ENCODE measurements around the gene AQP12B.

Gene AQP12B

DNA sequence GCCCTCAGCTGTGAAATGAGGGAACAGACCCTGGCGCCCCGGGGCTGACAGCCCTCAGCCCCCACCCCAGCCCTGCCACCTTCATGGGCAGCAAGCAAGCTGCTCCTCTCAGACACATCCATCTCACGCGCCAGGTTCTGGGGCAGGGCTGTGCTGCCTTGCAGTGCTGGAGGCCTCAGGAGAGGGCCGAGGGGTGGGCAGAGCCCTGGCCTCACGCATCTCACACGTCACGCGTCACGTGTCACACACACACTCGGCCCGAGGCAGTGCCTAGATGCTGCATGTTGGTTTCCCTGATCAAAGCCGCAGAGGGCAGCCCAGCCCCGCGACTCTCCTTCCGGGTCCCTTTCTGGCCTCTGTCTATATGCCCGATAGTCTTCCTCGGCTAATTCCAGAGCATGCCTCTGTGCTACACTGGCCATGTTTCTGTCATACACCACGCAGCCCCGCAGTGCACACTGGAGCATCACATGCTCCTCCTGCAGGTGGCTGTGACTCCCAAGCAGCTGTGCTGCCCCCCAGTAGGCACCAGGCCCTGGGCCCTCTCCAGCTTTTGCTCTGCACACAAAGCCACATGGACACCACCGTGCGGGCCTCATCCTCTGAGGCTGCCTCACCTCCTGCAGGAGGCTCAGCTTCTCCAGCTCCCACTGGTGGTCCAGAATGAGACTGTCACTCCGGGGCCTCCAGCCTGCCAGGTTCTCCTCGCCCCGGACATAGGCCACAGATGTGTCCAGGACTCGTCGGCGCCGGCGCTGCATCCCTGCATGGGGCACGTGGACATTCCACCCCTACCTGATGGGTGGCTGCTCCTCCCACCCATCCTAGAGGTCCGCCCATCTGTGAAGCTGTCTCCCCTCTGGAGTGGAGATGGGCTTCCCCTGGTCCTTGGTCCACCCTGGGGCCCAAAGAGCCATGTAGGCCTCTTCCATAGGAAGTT, 40.4 kb upstream of the AQP12B start:
- no peak for DNase-seq
- TF ChIP-seq POLR2A (IDR thresholded peaks at IDR 0.05; ENCODE audit: low read length) (no peak), GATA1 (IDR thresholded peaks at IDR 0.05; ENCODE audit: low read depth, low read length) (no peak)

DNA sequence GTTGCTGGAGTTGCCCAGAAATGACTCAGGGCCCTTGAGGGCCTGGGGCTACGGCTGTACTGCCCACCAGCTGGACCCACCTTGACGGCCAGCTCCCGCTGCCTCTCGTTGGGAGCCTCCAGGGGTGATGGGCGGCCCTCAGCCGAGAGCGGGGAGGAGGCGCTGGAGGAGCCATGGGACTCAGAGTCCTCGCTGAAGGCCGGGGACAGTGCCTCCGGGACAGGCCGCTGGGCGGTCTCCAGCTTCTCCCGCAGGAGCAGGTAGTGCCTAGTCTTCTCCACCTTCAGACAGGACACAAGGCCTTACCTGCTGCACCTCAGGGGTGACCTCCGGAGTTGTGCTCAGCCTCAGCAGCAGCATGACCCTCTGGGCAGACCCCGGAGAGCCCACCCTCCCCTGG, 39.7 kb upstream of the AQP12B start:
- DNase-seq: no peak
- TF ChIP-seq POLR2A (IDR thresholded peaks at IDR 0.05; ENCODE audit: low read length): no peak
- TF ChIP-seq GATA1 (IDR thresholded peaks at IDR 0.05; ENCODE audit: low read depth, low read length): no peak

DNA sequence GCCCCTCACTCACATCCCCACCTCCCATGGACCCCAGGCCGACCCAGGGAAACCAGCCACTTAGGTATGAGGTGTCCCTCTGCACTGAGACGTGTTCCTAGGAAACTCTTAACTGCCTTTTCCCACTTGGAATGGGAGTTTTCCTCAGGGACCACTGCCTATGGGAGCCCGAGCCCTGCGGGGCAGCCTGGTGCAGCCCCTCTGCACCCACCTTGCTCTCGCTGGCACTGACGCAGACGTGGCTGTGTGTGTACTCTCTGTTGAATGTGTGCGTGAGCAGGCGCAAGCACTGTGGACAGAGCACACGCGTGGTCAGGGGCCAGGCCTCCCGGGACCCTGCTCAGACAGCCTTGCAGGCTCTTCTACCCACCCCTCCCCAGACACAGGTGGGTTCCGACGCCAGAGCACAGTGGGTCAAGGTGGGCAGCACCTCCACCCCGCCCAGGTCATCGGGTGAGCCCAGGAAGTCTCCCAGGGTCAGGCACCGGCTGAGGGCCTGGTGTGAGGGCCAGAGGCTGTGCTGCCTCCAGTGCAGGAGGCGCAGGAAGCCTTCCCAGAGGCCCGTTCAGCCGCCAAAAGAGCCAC, 39.0 kb upstream of the AQP12B start:
- DNase-seq: no peak
- no peak for TF ChIP-seq GATA1 (IDR thresholded peaks at IDR 0.05; ENCODE audit: low read depth, low read length)
- TF ChIP-seq POLR2A (IDR thresholded peaks at IDR 0.05; ENCODE audit: low read length): no peak

DNA sequence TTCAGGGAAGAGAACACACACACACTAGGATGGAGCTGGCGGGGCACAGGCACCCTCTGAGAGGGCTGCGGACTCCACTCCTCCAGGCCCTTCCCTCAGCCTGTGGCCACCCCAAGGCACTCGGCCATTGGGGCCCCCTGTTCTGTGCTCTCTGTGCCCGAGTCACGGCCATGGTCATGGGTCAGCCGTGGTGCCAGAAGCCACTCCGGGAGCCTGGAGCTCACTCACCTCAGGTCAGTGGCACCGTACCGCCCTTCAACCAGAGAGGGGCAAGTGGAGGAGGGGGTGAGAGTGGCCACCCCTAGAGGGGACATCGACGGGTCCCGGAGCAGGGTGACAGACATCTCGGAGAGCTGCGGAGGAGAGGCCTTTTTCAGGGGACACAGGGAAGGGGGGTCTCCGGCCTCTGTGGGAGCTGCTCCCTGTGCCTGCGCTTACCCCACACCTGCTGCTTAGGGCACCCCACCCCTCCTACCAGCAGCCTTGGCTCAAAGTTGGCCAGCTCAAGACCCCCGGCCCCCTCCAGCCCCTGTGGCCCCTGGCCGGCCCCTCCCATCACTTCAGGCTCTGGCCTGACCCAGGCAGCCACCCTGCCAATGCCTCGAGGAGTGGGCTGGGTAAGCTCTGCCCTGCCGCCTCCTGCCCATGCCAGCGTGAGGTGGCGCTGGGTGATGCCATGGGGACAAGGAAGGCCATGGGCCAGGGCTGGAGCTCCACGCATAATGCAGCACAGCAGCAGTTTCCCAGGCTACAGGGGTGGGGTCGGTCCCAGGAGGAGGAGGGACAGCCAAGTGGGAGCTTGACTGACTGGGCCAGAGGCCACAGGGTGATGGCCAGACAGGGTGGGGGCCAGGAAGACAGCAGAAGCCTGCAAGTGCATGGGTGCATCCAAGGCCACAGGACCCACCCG, 38.3 kb upstream of the AQP12B start:
- TF ChIP-seq GATA1 (IDR thresholded peaks at IDR 0.05; ENCODE audit: low read depth, low read length) (no peak), POLR2A (IDR thresholded peaks at IDR 0.05; ENCODE audit: low read length) (no peak)
- no peak for DNase-seq

DNA sequence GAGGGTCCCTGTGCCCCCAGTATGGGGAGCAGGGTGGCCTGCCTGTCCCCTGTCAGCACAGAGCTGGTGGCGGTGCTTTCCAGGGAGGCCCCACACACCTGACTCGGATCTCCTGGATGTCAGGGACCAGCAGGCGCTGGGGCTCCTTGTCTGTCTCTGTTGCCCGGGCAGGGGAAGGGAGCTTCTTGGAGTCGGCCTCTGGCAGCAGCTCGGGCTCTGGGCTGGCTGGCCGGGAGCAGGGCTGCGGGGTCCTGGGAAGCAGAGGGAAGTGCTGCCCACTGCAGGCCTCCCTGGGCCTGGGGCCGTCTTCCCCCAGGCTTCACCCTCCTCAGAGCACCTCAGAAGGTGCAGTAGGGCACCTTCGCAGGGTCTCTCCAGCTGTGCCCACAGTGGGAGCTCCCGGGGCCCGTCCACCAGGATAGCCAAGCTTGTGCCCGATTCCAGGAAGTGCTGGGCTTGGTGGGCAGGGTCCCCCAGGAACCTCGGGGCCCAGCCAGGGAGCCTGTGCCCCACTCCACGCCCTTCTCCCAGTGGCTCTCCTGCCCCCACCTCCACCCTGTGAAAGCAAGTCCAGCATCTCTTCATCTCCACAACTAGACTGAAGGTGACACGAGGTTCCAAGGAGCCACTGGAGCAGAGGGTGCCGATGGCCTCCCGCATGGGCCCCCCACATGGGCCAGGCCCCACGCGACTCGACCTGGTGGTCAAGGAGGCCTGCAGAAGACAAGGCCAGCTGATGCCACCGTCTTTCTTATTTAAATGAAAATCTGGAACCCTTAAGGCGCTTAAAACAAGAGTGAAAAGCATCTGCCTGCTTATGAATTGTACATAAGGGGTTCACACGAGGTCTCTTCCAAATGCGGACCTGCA, 37.2 kb upstream of the AQP12B start:
- DNase-seq: no peak
- no peak for TF ChIP-seq POLR2A (IDR thresholded peaks at IDR 0.05; ENCODE audit: low read length)
- no peak for TF ChIP-seq GATA1 (IDR thresholded peaks at IDR 0.05; ENCODE audit: low read depth, low read length)

DNA sequence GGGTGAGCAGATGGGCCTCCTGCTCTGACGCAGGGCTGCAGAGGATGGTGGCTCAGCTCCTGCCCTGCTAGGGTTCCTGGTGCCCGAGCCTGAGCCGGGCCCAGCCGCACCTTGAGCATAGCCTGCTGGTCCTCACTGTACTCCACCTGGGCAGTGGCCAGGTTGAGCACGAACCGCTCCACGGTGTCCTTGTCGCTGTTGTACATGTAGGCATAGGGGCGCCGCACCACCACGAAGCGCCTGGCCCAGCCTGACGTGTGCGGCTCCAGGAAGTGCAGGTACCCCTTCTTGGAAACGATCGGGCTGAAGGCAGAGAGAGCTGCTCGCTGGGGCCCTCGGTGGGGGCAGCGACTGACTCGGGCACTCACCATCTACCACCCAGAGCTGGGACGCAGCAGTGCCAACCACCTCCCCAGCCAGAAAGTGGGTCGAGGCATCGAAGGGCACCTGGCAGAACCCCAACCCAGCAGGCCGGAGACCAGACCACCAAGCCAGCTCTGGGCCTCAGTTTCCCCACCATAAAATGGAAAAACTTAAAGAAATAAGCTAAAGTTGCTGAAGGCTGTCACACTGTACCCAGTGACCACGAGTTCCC, 36.3 kb upstream of the AQP12B start:
- TF ChIP-seq POLR2A (IDR thresholded peaks at IDR 0.05; ENCODE audit: low read length): no peak
- TF ChIP-seq GATA1 (IDR thresholded peaks at IDR 0.05; ENCODE audit: low read depth, low read length): no peak
- no peak for DNase-seq

DNA sequence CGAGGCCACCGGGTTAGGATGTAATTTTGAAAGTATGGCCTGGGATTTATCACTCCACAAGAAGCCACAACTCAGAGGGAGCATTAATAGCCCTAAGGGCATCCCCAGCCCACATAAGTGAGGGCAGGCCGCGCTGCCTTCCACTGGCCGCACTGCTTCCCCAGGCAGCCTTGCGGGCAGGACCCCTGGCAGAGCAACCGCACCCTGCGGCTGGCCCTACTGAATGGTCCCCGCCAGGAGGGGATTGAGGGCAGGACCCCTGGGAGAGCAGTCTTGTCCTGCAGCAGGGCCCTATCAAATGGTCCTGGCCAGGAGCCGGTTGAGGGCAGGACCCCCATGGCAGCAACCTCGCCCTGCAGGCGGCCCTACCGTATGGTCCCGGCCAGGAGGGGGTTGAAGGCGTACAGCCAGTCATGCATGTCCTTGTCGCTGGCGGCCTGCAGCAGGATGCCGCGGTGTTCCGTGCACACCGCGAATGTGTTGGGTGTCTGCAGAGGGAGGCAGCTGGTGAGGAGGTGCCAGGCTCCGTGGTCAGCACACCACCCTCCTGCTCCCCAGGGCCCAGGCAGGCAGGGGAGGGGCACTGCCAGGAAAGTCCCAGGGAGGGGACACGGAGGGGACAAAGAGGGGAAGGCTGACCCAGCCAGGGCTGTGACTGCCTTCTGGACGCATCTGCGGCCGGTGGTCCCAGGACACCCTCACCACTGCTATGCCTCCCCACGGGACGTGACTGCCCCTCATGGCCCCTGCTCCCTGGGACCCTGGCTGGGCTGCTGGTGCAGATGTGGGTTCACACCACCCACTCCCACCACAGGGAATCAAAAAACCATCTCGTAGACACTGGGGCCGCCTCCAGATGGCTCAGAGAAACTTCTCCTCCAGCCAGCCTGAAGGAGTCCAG, 35.2 kb upstream of the AQP12B start:
- TF ChIP-seq GATA1 (IDR thresholded peaks at IDR 0.05; ENCODE audit: low read depth, low read length) (no peak), POLR2A (IDR thresholded peaks at IDR 0.05; ENCODE audit: low read length) (no peak)
- no peak for DNase-seq

DNA sequence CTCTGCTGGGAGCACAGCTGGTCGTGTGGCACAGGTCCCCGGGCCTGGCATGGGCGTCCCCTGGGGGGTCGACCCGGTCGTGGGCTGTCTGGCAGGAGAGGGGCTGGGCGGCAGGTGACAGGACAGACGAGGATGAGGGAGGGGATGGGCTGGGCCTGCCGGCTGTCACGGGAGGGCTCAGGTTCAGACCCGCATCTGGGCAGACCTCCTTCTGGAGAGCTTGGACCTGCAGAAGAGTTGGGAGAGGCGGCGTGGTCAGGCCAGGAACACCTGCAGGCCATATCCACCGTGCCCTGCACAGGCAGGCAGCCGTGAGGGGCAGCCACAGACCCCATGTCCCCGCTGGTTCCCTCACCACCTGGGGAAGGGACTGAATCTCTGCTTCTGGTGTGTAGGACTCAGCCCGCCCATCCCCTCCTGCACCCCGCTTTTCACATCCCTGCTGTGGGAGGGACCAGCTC, 34.5 kb upstream of the AQP12B start:
- TF ChIP-seq POLR2A (IDR thresholded peaks at IDR 0.05; ENCODE audit: low read length) (no peak), GATA1 (IDR thresholded peaks at IDR 0.05; ENCODE audit: low read depth, low read length) (no peak)
- DNase-seq: no peak

DNA sequence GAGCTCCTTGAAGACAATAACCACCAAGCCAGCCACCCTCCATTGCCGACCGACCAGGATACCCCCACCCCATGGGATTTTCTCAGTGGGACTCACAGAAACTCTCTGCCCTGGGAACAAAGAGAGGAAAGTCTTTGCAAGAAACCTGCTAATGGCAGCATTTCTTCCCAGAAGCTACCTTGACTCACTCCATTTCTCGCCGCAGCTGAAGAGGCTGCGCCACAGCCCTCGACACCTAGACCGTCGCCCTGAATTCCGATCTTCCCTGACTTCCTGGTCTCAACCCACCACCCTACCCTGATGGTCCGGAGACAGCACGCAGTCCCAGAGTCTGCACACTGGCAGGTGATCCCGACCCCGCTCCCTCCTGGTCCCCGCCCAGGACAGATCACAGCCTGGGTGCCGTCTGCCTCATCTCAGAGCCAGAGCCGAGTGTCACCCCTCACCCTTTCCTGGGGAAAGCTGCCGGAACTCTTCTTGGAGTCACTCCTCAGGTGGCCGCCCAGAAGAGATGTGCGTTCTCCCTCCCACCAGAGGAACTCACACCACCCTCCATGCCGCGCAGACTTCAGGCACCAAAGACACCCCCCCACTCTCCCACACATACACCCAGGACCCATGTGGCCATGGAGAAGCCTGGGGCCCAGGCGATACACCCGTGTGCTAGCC, 33.6 kb upstream of the AQP12B start:
- TF ChIP-seq POLR2A (IDR thresholded peaks at IDR 0.05; ENCODE audit: low read length): no peak
- no peak for TF ChIP-seq GATA1 (IDR thresholded peaks at IDR 0.05; ENCODE audit: low read depth, low read length)
- no peak for DNase-seq

DNA sequence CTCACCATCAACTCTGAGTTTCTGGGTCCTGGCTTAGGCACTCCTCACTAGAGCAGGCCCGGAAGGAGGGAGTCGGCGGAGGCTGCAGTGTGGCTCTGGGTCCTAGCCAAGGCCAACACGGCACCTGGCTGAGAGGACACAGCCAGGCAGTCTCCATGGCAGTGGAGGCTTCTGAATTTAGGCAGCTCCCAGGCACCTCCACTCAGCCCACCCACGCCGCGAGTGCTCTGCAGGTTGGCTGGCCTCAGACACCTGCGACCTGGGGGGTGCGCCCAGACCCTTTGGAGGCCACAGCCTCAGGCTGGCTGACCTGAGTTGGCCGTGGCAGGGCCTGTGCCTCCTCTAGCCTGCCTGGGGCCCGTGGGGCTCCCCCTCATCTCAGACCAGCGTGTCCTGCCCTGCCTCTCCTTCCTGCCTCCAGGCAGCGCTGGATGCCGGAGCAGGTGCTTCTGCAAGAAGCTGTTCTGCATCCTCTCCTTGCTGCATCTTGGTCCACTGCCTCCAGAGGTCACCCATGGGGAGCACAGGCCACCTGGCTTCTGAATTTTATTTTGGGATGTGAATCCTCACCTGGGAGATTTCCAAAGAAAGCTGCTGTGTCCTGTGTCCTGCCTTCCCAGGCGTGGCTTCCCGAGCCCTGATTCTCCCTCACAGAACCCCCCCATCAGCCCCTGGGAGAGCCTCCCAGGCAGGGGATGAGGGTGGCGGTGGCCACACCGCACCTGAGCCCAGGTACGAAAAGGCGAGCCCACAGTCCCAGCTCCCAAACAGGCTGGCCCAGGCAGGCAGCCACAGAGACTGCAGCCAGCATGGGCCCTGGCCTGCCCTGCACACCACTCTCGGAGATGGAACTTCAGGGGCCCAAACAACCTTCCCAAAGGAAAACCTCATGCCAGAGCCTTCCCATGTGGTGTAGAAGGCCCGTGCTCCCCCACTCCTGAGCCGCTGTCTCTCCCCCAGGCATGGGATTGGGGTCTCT, 32.4 kb upstream of the AQP12B start:
- TF ChIP-seq POLR2A (IDR thresholded peaks at IDR 0.05; ENCODE audit: low read length) (no peak), GATA1 (IDR thresholded peaks at IDR 0.05; ENCODE audit: low read depth, low read length) (no peak)
- no peak for DNase-seq
